ENCODE data around the gene UAP1L1. TPM values are rescaled to one million over a fixed set of nuclear protein-coding genes. Genes with fewer than 3 reads are reported as not detected.

Gene UAP1L1
- total and polyA plus RNA-seq, 9 of the 15 experiments (the other 6 are each of a cell fraction or from before 2014, with no cell fraction given), result 0.20 to 8.6 (median 3.7) TPM

DNA sequence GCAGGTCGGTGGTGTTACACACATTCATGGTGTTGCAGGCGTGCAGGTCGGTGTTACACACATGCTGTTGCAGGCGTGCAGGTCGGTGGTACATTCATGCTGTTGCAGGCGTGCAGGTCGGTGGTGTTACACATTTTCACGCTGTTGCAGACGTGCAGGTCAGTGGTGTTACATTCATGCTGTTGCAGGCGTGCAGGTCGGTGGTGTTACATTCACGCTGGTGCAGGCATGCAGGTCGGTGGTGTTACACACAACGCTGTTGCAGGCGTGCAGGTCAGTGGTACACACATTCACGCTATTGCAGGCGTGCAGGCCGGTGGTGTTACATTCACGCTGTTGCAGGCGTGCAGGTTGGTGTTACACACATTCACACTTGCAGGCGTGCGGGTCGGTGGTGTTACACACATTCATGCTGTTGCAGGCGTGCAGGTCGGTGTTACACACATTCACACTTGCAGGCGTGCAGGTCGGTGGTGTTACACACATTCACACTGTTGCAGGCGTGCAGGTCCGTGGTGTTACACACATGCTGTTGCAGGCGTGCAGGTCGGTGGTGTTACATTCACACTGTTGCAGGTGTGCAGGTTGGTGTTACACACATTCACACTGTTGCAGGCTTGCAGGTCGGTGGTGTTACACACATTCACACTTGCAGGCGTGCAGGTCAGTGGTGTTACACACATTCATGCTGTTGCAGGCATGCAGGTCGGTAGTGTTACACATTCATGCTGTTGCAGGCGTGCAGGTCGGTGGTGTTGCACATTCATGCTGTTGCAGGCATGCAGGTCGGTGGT is 26.1 kb downstream of the UAP1L1 start:
- no TSS peak for BruUV-seq (replicated peaks)
- CTCF ChIA-PET (ENCODE audit: low intra/inter-chr PET ratio), result no interaction called here
- intact Hi-C loops (cut with micrococcal nuclease) (no loop called here), in situ Hi-C loops (cut with MboI) (no loop called here)
- TF ChIP-seq, protein P1, sequence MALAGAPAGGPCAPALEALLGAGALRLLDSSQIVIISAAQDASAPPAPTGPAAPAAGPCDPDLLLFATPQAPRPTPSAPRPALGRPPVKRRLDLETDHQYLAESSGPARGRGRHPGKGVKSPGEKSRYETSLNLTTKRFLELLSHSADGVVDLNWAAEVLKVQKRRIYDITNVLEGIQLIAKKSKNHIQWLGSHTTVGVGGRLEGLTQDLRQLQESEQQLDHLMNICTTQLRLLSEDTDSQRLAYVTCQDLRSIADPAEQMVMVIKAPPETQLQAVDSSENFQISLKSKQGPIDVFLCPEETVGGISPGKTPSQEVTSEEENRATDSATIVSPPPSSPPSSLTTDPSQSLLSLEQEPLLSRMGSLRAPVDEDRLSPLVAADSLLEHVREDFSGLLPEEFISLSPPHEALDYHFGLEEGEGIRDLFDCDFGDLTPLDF (CRISPR knock-in tag; IDR thresholded peaks at IDR 0.05), result no peak
- TF ChIP-seq ZC3H4 (CRISPR knock-in tag; IDR thresholded peaks at IDR 0.05; ENCODE audit: borderline replicate concordance) (peak; percentile 59; the same call in 1 of the 2 replicates), SMAD1 (IDR thresholded peaks at IDR 0.05; ENCODE audit: low read depth, low read length, partially characterized antibody) (no peak), MED1 (CRISPR knock-in tag; IDR thresholded peaks at IDR 0.05; ENCODE audit: borderline replicate concordance) (0 out of 2 replicates have a peak, but pooled peaks have one; percentile 27)
- TF ChIP-seq, protein P2, sequence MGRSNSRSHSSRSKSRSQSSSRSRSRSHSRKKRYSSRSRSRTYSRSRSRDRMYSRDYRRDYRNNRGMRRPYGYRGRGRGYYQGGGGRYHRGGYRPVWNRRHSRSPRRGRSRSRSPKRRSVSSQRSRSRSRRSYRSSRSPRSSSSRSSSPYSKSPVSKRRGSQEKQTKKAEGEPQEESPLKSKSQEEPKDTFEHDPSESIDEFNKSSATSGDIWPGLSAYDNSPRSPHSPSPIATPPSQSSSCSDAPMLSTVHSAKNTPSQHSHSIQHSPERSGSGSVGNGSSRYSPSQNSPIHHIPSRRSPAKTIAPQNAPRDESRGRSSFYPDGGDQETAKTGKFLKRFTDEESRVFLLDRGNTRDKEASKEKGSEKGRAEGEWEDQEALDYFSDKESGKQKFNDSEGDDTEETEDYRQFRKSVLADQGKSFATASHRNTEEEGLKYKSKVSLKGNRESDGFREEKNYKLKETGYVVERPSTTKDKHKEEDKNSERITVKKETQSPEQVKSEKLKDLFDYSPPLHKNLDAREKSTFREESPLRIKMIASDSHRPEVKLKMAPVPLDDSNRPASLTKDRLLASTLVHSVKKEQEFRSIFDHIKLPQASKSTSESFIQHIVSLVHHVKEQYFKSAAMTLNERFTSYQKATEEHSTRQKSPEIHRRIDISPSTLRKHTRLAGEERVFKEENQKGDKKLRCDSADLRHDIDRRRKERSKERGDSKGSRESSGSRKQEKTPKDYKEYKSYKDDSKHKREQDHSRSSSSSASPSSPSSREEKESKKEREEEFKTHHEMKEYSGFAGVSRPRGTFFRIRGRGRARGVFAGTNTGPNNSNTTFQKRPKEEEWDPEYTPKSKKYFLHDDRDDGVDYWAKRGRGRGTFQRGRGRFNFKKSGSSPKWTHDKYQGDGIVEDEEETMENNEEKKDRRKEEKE (IDR thresholded peaks at IDR 0.05; ENCODE audit: borderline replicate concordance in 1 of 2, control insufficient read depth in 1 of 2, low read depth in 2 of 2, low read length in 1 of 2), result no peak
- Histone ChIP-seq H3K79me2 (ENCODE audit: control insufficient read depth, insufficient read depth, low read length) (no peaks in the 10 kb centered on the region), H3K36me3 (ENCODE audit: control insufficient read depth, insufficient read depth, low read length) (peaks cover 94% of the 10 kb centered on the region), H3K4me2 (ENCODE audit: insufficient read depth, low read length) (no peak overlapping the region), H2AFZ (ENCODE audit: low read depth, low read length) (no peak overlapping the region), H3K4me3 (no peak overlapping the region), H3K9me1 (ENCODE audit: control insufficient read depth, insufficient read depth, low read length) (no peaks in the 10 kb centered on the region), H3K27me3 (ENCODE audit: control insufficient read depth in 2 of 2, insufficient read depth in 2 of 2, low read length in 2 of 2) (no peaks in the 10 kb centered on the region), H3K9ac (ENCODE audit: insufficient read depth in 1 of 2, low read depth in 2 of 2, low read length in 2 of 2) (no peak overlapping the region), H3K4me1 (replicated peaks in 1 of 2; ENCODE audit: control insufficient read depth in 2 of 2, insufficient read depth in 2 of 2, low read length in 2 of 2) (peaks cover 0 to 15% of the 10 kb centered on the region in 2 experiments; a peak in 2 of 5 replicates), H3K27ac (ENCODE audit: extremely low read depth, low read depth, low read length) (no peak overlapping the region), H4K20me1 (replicated peaks; ENCODE audit: control insufficient read depth, insufficient read depth, low read length) (no peaks in the 10 kb centered on the region), H3K9me3 (replicated peaks; ENCODE audit: control insufficient read depth, insufficient read depth, low read depth, low read length) (peaks cover 22% of the 10 kb centered on the region)
- POLR2A ChIA-PET, result interaction anchor here (0.6 to 1.2 kb wide), 2 partner anchors 13 to 17 kb away, joined by 4 read pairs; no protein-coding TSS in a partner anchor
- FAIRE-seq (no peak), ATAC-seq (no peak), DNase-seq (ENCODE audit: extremely low read depth in 1 of 4, low spot score in 3 of 4) (no peak)
- 90% methylated on average over 36 of the region's 37 CpGs for WGBS (ENCODE audit: insufficient coverage, low coverage, missing lambda C conversion rate)

Measured in K562 (cell line).